ENCODE measurements around the gene MAML2. TPM values are rescaled to one million over a fixed set of nuclear protein-coding genes. Genes with fewer than 3 reads are reported as not detected.

The MAML2 gene
- total RNA-seq, 2 experiments from 2014 or later, result 0.15 to 1.0 TPM

DNA sequence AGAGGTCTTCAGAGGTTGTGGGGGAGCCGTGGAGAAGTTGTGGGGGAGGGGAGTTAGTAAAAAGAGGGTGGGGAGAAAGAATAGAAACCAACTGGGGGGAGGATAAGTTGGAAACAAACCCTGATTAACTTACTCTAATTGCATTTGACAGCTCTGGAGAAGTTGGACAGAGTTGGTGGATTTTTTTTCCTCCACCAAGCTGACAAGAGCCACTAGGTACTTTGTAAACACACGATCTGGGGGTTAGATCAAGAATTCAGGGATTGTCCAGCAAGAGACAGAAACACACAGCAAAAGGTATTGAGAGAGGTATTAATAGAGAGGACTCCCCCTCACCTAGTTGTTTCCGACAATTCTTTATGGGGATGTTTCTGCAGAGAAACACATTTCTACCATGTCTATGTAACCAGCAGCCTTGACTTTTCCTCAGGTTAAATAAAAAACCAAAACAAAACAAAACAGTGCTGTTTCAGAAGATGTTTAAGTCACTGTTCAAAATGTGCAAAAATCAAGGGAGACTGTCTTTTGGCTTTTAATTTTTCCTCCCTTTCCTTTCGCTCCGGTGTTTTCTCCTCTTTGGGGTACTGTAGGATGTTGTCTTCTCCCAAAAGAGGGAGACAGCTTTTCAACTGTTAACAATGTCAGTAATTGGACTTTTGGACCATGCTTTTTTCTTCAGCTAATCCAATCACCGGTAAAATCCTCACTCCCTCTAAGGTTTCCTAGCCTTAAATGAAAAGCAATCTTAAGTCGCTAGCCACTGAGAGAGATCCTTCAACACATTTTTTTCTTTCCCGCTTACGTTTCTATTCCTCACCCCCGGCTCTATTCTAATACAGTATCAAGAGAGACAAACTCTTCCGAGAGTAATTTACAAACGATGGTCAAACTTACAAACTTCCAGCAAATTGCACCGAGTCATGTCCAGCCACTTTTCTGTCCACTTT, 708 bp downstream of the MAML2 start:
- Histone ChIP-seq H3K27ac (ENCODE audit: low read depth, low read length, poor library complexity, severe bottlenecking) (no peak overlapping the region), H3K9me2 (ENCODE audit: insufficient read depth, low read length) (no peaks in the 10 kb centered on the region), H3K36me3 (ENCODE audit: insufficient read depth, low read length) (no peaks in the 10 kb centered on the region), H4K20me1 (ENCODE audit: insufficient read depth, low read length) (no peaks in the 10 kb centered on the region), H3K4me1 (ENCODE audit: insufficient read depth, low read length, poor library complexity, severe bottlenecking) (peaks cover 39% of the 10 kb centered on the region), H3K79me2 (ENCODE audit: insufficient read depth, low read depth, low read length) (no peaks in the 10 kb centered on the region), H3K4me3 (ENCODE audit: low read depth, low read length, poor library complexity, severe bottlenecking) (peak overlapping the region; percentile 68), H3K9me3 (ENCODE audit: low read length) (no peaks in the 10 kb centered on the region), H3K4me2 (ENCODE audit: low read length) (peak overlapping the region; percentile 77), H2AFZ (ENCODE audit: low read length) (peak overlapping the region; percentile 94)
- DNase-seq (ENCODE audit: low spot score), result peak; percentile 10
- intact Hi-C loops (cut with micrococcal nuclease; ENCODE audit: unreplicated experiment), result loop anchor here (2.0 kb wide), 3 partner anchors 49 to 157 kb away; partner anchors contain the start of gene JRKL
- ChIA-PET CTCF (ENCODE audit: unreplicated experiment) (interaction anchor here (0.6 to 1.8 kb wide), 19 partner anchors 10 to 1068 kb away, joined by 3 to 21 read pairs (median 4); partner anchors contain the start of genes CCDC82 and JRKL), POLR2A (interaction anchor here (0.6 to 1.9 kb wide), 16 partner anchors 9 to 1597 kb away, joined by 3 to 8 read pairs (median 3); partner anchors contain the start of genes CCDC82 and JRKL)
- BruUV-seq (replicated peaks), result no TSS peak
- TF ChIP-seq, protein P1, sequence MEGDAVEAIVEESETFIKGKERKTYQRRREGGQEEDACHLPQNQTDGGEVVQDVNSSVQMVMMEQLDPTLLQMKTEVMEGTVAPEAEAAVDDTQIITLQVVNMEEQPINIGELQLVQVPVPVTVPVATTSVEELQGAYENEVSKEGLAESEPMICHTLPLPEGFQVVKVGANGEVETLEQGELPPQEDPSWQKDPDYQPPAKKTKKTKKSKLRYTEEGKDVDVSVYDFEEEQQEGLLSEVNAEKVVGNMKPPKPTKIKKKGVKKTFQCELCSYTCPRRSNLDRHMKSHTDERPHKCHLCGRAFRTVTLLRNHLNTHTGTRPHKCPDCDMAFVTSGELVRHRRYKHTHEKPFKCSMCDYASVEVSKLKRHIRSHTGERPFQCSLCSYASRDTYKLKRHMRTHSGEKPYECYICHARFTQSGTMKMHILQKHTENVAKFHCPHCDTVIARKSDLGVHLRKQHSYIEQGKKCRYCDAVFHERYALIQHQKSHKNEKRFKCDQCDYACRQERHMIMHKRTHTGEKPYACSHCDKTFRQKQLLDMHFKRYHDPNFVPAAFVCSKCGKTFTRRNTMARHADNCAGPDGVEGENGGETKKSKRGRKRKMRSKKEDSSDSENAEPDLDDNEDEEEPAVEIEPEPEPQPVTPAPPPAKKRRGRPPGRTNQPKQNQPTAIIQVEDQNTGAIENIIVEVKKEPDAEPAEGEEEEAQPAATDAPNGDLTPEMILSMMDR (conservative IDR thresholded peaks at IDR 0.05; ENCODE audit: low read length), result no peak
- no peak for TF ChIP-seq EZH2phosphoT487 (IDR thresholded peaks at IDR 0.05; ENCODE audit: borderline replicate concordance, low read depth, low read length)

DNA sequence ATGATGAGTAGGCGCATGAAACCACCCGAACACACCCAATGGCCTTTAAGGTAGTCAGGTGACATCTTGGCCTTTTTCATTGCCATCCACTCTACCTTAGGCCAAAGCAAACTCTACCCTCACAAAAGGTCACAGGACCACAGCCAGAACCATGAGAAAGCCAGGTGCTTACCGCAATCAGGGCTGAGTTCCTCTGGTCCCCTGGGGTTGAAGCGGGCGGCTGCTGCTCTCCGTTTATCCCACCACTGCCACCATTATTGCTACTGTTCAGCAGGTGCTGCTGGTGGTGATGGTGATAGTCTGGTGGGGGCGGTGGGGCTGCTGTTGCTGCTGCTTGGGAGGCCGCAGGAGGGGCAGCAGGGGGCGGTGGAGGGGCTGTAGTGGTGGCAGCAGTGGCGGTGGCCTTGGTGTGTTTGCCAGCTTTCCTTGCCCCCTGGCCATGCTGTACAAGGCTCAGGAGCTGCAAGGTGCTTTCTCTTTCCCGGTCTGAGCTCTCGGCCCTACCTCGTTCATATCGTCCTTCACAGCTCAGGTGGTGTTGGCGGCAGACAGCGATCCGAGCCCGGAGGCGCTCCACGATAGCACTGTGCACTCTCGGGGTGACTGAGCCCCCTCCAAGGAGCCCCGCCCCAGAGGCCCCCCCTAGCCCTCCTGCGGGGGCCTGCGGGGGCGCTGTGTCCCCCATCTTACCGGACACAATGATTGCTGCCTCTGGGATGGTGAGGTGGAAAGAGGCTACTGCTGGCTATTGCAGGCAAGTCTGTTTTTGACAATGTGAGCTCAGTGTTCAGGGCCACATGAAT, 1.6 kb downstream of the MAML2 start:
- Histone ChIP-seq H4K20me1 (ENCODE audit: insufficient read depth, low read length) (no peaks in the 10 kb centered on the region), H3K4me1 (ENCODE audit: insufficient read depth, low read length, poor library complexity, severe bottlenecking) (peaks cover 39% of the 10 kb centered on the region), H3K36me3 (ENCODE audit: insufficient read depth, low read length) (no peaks in the 10 kb centered on the region), H3K79me2 (ENCODE audit: insufficient read depth, low read depth, low read length) (no peaks in the 10 kb centered on the region), H3K4me3 (ENCODE audit: low read depth, low read length, poor library complexity, severe bottlenecking) (peak overlapping the region; percentile 68), H3K27ac (ENCODE audit: low read depth, low read length, poor library complexity, severe bottlenecking) (no peak overlapping the region), H3K4me2 (ENCODE audit: low read length) (peak overlapping the region; percentile 77), H2AFZ (ENCODE audit: low read length) (peak overlapping the region; percentile 94), H3K9me3 (ENCODE audit: low read length) (no peaks in the 10 kb centered on the region), H3K9me2 (ENCODE audit: insufficient read depth, low read length) (no peaks in the 10 kb centered on the region)
- peak; percentile 37 for DNase-seq (ENCODE audit: low spot score)
- no TSS peak for BruUV-seq (replicated peaks)
- CTCF ChIA-PET (ENCODE audit: unreplicated experiment), result interaction anchor here (0.6 to 0.7 kb wide), 2 partner anchors 10 to 1067 kb away, joined by 4 read pairs; no protein-coding TSS in a partner anchor
- POLR2A ChIA-PET, result interaction anchor here (0.6 to 1.3 kb wide), 4 partner anchors 10 to 1596 kb away, joined by 3 to 4 read pairs (median 4); no protein-coding TSS in a partner anchor
- intact Hi-C loops (cut with micrococcal nuclease; ENCODE audit: unreplicated experiment), result loop anchor here (2.0 kb wide), 3 partner anchors 49 to 157 kb away; partner anchors contain the start of gene JRKL
- TF ChIP-seq, protein P1 (conservative IDR thresholded peaks at IDR 0.05; ENCODE audit: low read length), result peak; percentile 73
- no peak for TF ChIP-seq EZH2phosphoT487 (IDR thresholded peaks at IDR 0.05; ENCODE audit: borderline replicate concordance, low read depth, low read length)
